Measurements from ENCODE around the gene TF.

TF gene

DNA sequence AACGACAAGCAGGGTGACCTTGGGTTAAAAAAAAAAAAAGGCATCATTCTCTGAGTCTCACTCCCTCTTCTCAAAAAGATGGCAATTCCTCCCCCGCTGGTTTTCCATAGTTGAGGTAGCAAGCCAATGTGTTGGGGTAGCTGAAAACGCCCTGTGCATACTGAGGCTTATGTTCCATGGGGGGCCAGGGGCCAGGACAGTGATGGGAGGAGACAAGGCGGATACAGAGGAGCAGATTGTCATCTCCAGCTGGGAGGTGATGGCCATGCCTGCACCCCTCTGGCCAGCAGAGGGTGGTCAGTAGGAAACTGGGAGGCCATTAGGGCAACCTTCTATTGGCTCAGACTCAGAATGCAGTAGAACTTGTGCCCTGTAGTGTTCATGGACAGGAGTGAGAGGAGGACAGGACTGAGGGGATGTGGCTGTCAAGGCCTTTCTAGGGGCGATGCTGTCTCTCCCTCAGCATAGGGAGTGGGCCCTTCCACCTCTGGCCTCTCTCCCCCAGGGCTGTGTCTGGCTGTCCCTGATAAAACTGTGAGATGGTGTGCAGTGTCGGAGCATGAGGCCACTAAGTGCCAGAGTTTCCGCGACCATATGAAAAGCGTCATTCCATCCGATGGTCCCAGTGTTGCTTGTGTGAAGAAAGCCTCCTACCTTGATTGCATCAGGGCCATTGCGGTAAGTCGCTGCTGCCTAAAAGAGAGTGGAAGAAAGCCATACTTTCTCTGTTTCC is 1.9 kb downstream of the TF start:
- DNase-seq = no peak

DNA sequence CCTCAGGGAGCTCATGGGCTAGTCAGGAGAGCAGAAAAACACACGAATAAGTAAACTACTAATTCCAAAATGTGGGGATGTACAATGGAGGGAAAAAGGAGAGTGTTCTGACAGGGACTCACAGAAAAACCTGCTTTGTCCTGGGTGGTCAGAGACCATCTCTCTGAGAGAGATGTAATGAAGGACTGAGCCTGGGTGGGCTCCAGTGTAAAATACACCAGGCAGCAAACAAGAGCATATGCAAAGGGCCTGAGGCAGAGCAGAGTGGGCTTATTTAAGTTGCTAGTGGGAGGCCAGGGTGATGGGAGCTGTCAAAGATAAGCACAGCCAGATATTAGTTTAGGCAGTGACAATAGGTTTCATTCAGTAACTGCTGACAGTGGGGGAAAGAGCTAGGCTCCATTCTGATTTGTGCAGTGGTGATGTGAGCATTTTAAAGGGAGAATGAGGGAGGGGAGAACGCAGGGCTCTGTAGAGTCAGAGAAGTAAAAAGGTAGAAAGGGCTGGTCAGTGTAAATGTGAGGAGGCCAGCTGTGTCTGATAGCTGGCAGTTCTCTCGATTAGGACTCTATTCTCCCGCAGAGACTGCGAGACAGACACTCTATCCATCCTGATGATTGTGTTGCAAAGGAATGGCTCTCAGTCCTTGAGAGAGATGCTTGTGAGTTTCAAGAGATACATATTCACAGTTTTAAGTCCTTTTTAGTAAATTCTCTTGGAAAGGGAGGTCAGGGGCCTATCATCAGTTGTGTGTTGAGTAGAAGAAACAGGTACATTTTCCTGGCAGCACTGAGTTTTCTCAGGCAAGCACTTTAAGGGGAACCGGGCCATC is 3.5 kb downstream of the TF start:
- no peak for DNase-seq

DNA sequence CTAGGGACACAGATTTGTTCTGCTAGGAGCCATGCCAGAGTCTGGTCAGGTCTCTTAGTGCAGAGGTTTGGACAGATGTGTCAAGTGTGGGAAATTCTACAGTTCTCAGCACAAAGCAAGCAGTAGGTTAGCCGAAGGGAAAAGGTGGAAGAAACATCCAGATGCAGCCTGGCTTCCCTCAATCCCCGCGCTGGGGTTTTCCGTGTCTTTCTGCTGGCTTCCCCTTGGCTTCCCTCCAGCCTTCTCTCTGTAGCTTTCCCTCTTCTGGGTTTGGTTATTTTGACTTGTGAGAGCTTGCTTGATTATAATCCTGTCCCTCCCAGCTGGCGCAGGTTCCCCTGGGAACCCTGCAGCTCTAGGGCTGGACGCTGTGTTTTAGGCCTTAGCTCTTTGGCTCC is 4.1 kb downstream of the TF start:
- no peak for DNase-seq

DNA sequence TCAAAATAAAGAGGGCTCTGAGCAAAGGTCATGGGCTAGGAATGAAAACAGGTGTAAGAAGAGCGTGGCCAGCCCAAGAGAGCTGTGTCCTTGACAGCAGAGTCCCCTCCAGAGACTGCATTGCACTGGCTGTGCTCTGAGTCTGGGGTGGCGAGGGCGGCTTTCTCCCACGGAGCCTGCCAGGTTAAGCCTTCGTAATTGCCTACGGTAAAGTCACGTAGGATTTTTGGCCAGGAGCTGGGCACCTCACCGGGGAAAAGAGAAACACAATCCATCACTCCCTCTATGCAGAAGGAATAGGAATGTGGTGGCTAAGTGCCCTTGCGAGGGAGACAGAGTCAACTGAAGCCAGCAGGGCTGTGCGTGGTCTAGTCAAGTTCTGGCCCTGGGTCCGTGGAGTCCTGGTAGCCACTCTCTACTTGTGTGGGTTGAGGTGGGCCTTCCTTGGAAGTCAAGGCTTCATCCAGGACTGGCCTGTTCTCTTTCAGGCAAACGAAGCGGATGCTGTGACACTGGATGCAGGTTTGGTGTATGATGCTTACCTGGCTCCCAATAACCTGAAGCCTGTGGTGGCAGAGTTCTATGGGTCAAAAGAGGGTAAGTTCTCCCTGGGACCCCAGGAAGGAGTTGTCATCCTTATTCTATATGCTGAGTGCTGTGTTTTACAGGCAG is 7.0 kb downstream of the TF start:
- no peak for DNase-seq

DNA sequence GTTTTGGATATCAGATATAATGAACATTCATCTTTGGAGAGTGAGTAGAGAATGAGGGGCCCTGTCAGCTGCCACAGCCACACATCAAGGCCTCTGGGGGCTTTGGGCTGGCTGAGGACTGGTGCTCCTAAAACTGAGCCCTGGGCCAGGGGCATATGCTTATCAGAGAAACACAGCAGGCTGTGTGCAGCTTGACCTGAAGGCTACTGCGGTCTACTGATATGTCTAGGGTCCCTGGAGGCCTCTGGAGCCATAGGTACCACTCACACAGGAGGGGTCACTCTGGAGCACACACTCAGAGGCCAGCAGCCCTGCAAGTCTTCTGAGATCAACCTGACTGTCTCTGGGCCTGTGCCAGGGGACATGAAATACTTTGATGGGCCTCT is 7.6 kb downstream of the TF start:
- DNase-seq = no peak

DNA sequence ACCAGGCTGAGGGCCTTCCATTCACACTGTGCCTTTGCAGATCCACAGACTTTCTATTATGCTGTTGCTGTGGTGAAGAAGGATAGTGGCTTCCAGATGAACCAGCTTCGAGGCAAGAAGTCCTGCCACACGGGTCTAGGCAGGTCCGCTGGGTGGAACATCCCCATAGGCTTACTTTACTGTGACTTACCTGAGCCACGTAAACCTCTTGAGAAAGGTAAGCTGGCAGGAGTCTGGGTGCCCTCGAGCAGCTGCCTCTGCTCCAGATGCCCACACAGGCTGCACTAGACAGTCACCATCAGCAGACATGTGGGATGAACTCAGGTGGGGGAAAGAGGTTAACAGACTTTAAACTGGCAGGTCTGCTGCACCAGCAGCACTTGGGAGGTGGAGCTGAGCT is 8.3 kb downstream of the TF start:
- no peak for DNase-seq

DNA sequence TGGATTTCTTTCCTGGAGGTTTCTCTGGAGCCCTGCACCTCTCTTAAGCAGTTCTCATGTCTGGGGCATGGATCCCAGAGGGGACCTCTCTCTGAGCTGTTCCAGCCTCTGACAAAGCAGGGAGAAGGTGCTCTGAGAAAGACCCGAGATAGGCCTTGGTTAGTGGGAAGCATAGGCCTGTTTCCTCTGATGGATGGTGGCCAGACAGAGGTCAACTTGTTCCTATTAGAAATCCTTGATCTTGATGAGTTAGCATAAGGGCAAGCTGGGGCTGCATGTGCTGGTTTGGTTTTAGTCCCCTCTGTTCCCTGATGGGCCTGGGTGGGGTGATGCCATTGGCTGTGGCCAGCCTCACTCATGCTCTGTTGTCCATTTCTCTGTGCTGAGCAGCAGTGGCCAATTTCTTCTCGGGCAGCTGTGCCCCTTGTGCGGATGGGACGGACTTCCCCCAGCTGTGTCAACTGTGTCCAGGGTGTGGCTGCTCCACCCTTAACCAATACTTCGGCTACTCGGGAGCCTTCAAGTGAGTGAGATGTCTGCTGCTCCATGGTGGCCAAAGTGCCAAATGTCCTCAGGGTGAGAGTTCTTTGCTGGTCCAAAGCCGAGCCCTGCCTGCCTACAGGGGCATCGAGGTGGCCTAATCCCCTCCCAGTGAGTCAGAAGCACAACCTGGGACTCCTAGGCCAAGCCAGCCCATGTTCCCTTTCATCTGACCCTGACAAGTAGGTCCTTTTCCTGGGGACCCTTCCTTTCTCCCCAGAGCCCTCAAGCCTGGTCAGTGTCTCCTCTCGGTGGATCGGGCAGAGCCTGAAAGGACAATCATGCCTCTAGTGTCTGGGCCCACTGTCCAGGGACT is 9.0 kb downstream of the TF start:
- no peak for DNase-seq

DNA sequence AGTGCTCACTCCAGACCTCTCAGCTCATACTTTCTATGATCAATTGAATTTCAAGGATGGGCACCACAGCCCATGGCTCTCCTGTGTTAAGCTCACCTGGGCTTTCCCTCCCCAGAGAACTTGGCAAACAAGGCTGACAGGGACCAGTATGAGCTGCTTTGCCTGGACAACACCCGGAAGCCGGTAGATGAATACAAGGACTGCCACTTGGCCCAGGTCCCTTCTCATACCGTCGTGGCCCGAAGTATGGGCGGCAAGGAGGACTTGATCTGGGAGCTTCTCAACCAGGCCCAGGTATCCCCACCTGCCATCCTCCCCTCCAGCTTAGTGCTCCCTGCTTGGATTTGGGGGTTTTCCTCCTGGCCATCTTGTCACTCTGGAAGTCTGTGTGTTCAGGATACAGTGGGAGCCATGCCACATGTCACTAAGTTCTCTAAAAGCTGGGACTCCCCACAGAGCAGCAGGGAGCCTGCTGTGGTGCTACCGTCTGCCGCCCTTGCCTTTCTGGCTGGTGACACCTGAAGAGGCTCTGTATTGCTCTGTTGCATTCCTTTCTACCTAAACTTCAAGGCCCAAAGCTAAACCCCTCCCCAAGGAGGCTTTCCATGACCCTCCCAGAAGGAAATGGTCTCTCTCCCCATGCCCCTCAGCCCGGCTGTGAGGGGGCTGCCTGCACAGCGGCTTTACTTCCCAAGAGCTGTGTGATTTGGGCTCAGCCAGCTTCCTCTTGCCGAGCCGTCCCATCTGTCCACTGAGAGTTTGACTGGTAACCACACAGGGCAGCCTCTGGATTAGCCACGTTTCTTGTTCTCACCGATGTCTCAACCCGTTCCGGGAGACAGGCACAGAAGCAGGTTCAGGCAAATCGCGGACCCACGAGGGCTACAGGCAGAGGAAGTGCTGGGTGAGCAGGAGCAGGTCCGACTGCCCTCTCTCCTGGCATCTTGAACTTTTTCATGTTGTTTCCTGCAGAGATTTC is 10.8 kb downstream of the TF start:
- no peak for DNase-seq

DNA sequence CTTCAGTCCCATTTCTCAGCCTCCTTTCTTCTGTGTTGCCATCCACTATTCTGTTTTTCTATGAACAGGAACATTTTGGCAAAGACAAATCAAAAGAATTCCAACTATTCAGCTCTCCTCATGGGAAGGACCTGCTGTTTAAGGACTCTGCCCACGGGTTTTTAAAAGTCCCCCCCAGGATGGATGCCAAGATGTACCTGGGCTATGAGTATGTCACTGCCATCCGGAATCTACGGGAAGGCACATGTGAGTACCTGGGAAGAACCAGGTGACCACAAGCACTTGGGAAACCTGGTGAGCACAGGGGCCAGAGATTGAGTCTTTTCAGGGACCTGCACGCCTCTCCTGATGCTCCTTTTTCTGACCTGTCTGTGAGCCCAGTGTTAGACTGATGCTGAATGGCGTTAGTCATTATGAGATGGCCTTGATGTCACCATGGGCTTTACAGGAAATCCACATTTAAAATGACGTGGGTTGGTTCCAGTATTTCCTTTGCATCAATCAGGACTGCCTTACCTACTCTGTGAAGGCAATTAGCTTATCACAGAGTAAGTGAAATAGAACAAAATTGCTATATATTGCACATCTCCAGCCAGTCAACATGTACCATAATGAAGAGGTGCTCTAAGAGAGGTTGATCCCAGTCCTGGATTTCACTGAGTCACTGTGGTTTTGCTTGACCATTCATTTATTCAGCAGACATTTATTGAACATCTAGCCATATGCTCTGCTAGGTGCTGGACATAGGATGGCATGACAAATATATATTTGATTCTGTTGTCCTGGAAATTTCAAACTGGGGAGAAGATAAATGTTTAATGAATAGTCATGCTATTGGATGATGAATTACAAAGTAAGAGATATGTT is 11.7 kb downstream of the TF start:
- DNase-seq = no peak

DNA sequence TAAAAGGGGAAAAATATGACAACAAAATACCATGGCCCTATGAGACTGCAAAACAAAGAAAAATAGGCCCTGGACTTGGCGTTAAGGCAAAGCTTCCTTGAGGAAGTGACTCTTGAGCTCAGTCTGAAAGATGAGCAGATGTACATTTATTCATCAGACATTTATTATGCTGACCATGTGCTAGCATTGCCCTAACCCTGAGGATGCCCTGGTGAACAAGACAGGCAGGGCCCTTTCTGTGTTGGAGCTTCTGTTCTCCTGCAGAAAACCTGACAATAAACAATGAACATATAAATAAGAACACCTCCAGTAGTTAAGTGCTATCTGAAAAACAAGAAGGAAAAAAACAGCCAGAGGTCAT is 12.4 kb downstream of the TF start:
- no peak for DNase-seq

DNA sequence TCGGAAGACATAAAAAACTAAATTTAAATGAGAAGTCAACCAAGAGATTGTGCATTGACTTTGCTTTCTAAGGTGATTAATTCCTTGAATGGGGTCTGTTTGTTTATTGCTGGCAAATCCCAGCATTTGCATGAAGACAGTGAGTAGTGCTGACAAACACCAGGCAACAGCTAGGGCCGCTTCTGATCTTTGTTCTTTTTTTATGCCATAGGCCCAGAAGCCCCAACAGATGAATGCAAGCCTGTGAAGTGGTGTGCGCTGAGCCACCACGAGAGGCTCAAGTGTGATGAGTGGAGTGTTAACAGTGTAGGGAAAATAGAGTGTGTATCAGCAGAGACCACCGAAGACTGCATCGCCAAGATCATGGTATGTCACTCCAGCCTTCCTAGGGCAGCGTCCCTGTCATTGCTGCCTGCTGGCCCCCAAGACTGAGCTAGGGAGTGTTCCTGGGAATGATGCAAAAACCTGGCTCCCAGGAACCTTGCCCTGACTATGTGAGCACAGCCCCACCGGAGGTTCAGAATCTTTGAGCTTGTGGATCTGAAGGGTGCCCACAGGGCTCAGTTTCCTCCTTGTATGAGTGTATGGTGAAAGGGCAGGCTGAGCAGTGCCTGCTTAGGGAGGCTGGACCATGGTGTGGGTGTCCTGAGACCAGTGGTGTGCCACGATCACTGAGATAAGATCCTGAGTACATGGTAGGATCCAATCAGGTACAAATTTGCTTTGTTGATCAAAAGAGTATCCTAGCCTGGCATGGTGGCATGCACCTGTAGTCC is 13.0 kb downstream of the TF start:
- DNase-seq = no peak

DNA sequence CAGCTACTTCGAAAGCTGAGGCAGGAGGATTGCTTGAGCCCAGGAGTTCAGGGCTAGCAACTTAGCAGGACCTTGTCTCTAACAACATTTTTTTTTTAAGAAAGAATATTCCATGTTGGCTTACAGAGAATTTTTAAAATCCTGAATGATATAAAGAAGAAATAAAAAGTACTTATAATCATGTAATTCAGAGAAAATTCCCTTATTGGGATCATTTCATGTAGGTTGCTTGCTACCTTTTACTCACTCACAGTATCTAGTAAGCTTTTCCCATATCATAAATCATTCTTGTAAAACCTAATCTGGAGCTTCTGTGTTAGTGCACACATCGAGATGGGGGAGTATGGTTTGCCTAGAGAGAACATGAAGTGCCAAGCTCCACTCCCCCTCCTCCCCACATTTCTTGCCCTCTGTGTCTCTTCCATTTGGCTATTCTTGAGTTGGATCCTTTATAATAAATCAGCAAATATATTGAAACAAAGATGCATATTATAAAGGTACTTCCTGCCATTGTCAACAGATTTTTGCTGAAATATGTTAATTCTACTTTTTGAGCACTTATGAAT is 13.6 kb downstream of the TF start:
- no peak for DNase-seq

DNA sequence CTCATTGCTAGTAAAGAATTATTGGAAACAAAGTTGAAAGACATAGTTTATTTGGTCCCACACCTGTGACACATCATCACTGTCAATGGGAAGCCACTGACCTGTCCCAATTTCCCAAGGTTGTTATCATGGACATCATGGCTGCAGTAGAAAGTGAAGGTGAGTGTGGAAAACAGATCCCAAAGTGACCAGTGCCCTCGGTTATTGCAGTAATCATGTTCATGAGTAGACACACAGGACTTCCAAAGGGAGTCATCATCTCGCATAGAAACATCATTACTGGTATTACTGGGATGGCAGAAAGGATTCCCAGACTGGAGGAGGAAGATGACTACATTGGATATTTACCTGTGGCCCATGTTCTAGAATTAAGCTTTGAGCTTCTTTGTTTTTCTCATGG is 14.7 kb downstream of the TF start:
- no peak for DNase-seq

DNA sequence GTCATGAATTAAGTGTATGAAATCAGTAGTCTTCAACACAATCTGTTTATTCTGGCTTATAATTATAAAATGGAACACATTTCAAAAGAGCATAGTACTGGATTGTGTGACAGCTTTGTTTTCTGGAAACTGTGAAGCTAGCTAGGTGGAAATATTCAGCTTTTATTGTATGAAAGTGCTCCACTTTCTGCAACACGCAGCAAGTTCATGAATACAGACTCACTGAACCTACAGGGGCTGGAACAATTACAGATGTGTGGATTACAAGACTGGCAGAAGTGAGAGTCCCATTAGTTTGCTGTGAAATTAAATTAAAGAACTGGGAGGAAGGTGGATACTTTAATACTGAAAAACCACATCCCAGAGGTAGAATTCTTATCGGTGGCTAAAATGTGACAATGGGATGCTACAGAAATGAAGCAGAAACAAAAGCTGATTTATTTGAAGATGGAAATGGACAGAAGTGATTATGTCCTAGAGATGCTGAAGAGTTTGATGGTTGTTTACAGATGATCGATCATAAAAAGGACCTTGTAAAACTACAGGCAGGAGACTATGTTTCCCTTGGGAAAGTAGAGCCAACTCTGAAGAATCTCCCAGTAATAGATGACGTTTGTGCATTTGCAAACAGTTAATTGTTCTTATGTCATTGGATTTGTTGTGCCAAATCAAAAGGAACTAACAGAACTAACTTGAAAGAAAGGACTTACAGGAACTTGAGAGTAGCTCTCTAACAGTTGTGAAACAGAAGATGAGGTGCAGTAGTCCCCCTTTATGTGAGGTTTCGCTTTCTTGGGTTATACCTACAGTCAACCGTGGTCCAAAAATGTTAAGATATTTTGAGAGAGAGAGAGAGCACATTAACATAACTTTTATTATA is 15.7 kb downstream of the TF start:
- DNase-seq = no peak

DNA sequence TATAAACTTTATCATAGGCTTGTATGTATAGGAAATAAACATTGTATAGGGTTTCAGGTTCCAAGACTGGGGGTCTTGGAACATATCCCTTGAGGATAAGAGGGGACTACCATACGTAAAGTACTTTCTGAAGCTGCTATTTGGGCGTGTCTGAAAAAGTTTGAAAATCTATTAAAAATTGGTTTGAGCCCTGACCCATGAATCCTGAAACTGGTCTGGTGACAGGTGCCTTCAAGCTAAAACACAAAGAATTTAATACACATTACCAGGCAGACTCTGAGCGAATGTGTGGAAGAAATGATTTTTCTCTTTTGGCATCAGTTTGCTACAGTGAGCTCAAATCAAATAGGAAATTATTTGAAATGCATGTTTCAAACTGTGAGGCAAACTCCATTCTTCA is 16.3 kb downstream of the TF start:
- DNase-seq = no peak

DNA sequence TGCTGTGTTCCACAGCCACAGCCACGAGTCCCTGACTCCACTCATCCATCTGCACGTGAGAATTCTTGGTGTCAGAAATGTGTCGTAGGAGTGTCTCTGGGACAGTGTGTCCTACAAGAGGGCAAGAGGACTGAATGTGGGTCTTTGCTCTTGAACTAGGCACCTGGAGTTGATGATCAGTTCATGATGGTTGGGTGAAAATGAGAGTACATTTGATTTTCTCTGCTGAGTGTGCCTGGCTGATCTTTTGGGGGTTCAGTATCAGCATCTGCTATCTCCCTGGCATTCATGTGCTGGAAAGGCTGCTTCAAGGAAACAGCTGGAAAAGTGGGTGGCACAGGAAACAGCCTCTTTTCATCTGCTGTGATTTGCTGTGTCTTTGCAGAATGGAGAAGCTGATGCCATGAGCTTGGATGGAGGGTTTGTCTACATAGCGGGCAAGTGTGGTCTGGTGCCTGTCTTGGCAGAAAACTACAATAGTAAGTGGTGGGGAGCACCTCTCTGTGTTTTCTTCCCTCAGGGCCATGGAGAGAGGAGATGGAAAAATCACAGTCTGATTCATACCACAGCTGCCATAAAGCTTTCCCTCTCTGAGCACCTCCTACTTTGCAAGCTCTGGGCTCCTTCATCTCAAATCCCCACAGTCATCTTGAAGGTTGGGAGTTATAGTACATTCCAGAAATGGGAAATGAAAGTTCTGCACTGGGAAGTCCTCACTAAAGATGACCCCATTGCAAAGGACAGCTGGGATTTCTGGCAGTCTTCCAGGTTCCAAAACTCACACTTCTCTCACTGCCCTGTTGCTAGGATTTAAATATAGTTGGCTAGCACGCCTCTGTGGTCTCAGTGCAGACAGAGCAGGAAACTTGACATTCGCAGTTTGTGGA is 17.8 kb downstream of the TF start:
- no peak for DNase-seq

DNA sequence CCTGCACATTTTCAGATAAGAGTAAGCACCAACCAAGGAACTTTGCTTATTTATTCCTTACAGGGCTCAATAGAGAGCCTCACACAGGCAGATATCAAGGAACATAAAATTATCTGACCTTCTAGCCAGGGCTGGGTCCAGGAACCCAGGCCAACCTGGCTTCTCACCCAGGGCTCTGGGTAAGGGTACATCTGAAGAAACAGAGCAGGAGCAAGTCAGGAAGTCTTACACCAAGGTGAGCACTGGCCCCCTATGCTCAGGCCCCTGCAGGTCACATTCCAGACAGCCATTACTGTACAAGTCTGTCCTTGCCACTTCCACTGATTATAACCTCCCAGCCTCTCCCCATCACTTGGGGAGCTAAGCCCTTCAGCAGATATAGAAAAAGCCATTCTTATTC is 19.1 kb downstream of the TF start:
- no peak for DNase-seq

DNA sequence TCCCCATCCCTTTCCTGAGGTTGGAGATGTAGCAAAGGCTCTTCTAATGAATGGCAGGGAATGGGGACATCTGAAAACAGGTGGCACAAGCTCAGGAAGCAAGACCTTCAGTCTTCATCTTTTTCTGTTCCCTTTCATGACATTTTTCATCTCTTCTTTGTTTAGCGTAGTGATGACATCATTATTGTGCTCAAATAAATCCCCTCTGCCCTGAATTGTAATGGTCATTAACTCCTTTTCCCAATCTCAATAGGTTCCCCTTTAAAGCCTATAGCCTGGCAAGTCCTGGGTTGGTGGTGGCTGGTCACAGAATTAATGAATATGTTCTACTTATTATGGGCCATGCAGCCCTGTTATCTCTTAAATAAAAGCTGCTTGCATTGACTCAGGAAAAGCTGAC is 21.4 kb downstream of the TF start:
- no peak for DNase-seq

All from SW 1271 (cell line).